DOHH2 (cell line): ENCODE data around the gene ZMYND12.
A peak's percentile ranks its signal among the peaks of the same experiment; 100 is the strongest.

Experiments used
- H3F3A ChIP-seq: fragments of 200-600 bp; sonication (generic), shearing (Covaris generic); 2 replicates; pipeline ENCODE4 v1.6.0; 2016; ENCODE audit warnings: antibody characterized with exemption, mild to moderate bottlenecking; ENCODE audit not compliant: control insufficient read depth, insufficient read depth
- H3K27ac ChIP-seq: fragments of 200-600 bp; sonication (generic); 2 replicates; pipeline ENCODE4 v1.5.1; 2014; ENCODE audit warnings: low read depth, mild to moderate bottlenecking, low read length, moderate library complexity
- H3K27me3 ChIP-seq: fragments of 200-600 bp; sonication (generic); 2 replicates; pipeline ENCODE4 v1.6.1; 2014; ENCODE audit warnings: mild to moderate bottlenecking, low read length, mixed read lengths; ENCODE audit not compliant: control insufficient read depth
- H3K36me3 ChIP-seq: fragments of 200-600 bp; sonication (generic); 2 replicates; pipeline ENCODE4 v1.6.1; 2014; ENCODE audit warnings: mild to moderate bottlenecking, low read length, moderate library complexity, mixed read lengths; ENCODE audit not compliant: control insufficient read depth
- H3K4me1 ChIP-seq: fragments of 200-600 bp; sonication (generic); 2 replicates; pipeline ENCODE4 v1.6.1; 2014; ENCODE audit warnings: mild to moderate bottlenecking, low read length, mixed read lengths; ENCODE audit not compliant: control insufficient read depth
- H3K4me2 ChIP-seq: fragments of 200-600 bp; sonication (generic); 2 replicates; pipeline ENCODE4 v1.6.0; 2014; ENCODE audit warnings: mild to moderate bottlenecking, low read length, moderate library complexity
- H3K4me3 ChIP-seq: fragments of 200-600 bp; sonication (generic); 2 replicates; pipeline ENCODE4 v1.5.1; 2014; ENCODE audit warnings: mild to moderate bottlenecking, low read length, mixed read lengths
- H3K79me2 ChIP-seq: fragments of 200-600 bp; sonication (generic); 2 replicates; pipeline ENCODE4 v1.6.1; 2014; ENCODE audit warnings: mild to moderate bottlenecking, low read length, mixed read lengths; ENCODE audit not compliant: control insufficient read depth
- H3K9me2 ChIP-seq: fragments of 200-600 bp; sonication (generic); replicated peaks from 2 replicates; pipeline ENCODE4 v1.6.1; 2014; ENCODE audit warnings: mild to moderate bottlenecking, low read length, mixed read lengths; ENCODE audit not compliant: control insufficient read depth
- H3K9me3 ChIP-seq: fragments of 200-600 bp; sonication (generic); 2 replicates; pipeline ENCODE4 v1.6.1; 2014; ENCODE audit warnings: antibody characterized with exemption, low read length, mixed read lengths; ENCODE audit not compliant: control insufficient read depth, insufficient read depth
- H4K20me1 ChIP-seq: fragments of 200-600 bp; sonication (generic); 2 replicates; pipeline ENCODE4 v1.6.0; 2014; ENCODE audit warnings: low read depth, mild to moderate bottlenecking, antibody characterized with exemption, low read length, moderate library complexity; ENCODE audit not compliant: control insufficient read depth, insufficient read depth
- CTCF ChIP-seq: fragments of 200-600 bp; sonication (generic); IDR thresholded peaks from one replicate; pipeline ENCODE4 v1.5.1; 2014; ENCODE audit warnings: antibody characterized with exemption, mild to moderate bottlenecking, low read depth, low read length; ENCODE audit not compliant: poor library complexity, severe bottlenecking
- EZH2phosphoT487 ChIP-seq: fragments of 200-600 bp; sonication (generic); IDR thresholded peaks from 2 replicates; pipeline ENCODE4 v1.6.1; 2017; ENCODE audit warnings: borderline replicate concordance, mild to moderate bottlenecking, antibody characterized with exemption, low read length, moderate library complexity, mixed read lengths

ZMYND12 gene

GRCh38 chr1:42469727-42470126 is 13.9 kb upstream of the ZMYND12 start:
- H3K4me1 ChIP-seq = no peaks in the 10 kb centered on the region
- TF ChIP-seq EZH2phosphoT487 = no peak
- TF ChIP-seq CTCF = no peak
- peaks cover 34% of the 10 kb centered on the region for H3K27me3 ChIP-seq
- H4K20me1 ChIP-seq = no peaks in the 10 kb centered on the region
- H3K9me2 ChIP-seq = no peaks in the 10 kb centered on the region
- no peaks in the 10 kb centered on the region for H3K79me2 ChIP-seq
- no peak overlapping the region for H3K4me3 ChIP-seq
- no peaks in the 10 kb centered on the region for H3K36me3 ChIP-seq
- no peaks in the 10 kb centered on the region for H3F3A ChIP-seq
- no peaks in the 10 kb centered on the region for H3K9me3 ChIP-seq
- H3K27ac ChIP-seq = no peak overlapping the region
- H3K4me2 ChIP-seq = no peak overlapping the region

- H4K20me1 ChIP-seq = no peaks in the 10 kb centered on the region
- H3K27ac ChIP-seq = no peak overlapping the region
- H3K36me3 ChIP-seq = peaks cover 2% of the 10 kb centered on the region
- H3K4me3 ChIP-seq = no peak overlapping the region
- no peaks in the 10 kb centered on the region for H3K9me2 ChIP-seq
- peaks cover 26% of the 10 kb centered on the region for H3K27me3 ChIP-seq
- TF ChIP-seq CTCF (no peak), EZH2phosphoT487 (no peak)
- no peaks in the 10 kb centered on the region for H3K79me2 ChIP-seq
- no peak overlapping the region for H3K4me2 ChIP-seq
- peaks cover 17% of the 10 kb centered on the region for H3K4me1 ChIP-seq
- no peaks in the 10 kb centered on the region for H3K9me3 ChIP-seq
- H3F3A ChIP-seq = peaks cover 12% of the 10 kb centered on the region
Measured at GRCh38 chr1:42466030-42466429, 10.2 kb upstream of the ZMYND12 start.

- Histone ChIP-seq H3K4me2 (peak overlapping the region; percentile 59), H3K79me2 (no peaks in the 10 kb centered on the region)
Measured at GRCh38 chr1:42463921-42464320, 8.1 kb upstream of the ZMYND12 start.

More at GRCh38 chr1:42463921-42464320, 8.1 kb upstream of the ZMYND12 start:
- Histone ChIP-seq H4K20me1 (no peaks in the 10 kb centered on the region), H3K4me3 (no peak overlapping the region), H3K27me3 (peaks cover 11% of the 10 kb centered on the region), H3K27ac (no peak overlapping the region), H3K36me3 (peaks cover 23% of the 10 kb centered on the region), H3K9me3 (no peaks in the 10 kb centered on the region), H3K4me1 (peaks cover 17% of the 10 kb centered on the region), H3K9me2 (no peaks in the 10 kb centered on the region), H3F3A (peaks cover 12% of the 10 kb centered on the region)
- TF ChIP-seq CTCF (no peak), EZH2phosphoT487 (no peak)
